IMR-90 (cell line): ENCODE measurements around the gene TUB.

Experiments used
- CEBPB ChIP-seq: IDR thresholded peaks from 2 replicates; pipeline ENCODE4 v1.6.1; 2012; ENCODE audit warnings: low read depth, low read length, improper control_type of control experiment
- CTCF ChIP-seq: conservative IDR thresholded peaks from 2 replicates; pipeline ENCODE4 v1.5.1; 2012; ENCODE audit warnings: mild to moderate bottlenecking, low read depth, low read length, improper control_type of control experiment
- FOS ChIP-seq: fragments of 150-350 bp; IDR thresholded peaks from 2 replicates; pipeline ENCODE4 v1.6.1; 2016; ENCODE audit warnings: low read depth, low read length
- MAFK ChIP-seq: IDR thresholded peaks from 2 replicates; pipeline ENCODE4 v1.6.1; 2012; ENCODE audit warnings: low read depth, low read length, improper control_type of control experiment
- POLR2A ChIP-seq: IDR thresholded peaks from 2 replicates; pipeline ENCODE4 v1.6.1; 2012; ENCODE audit warnings: mild to moderate bottlenecking, low read depth, low read length
- RAD21 ChIP-seq: IDR thresholded peaks from 2 replicates; pipeline ENCODE4 v1.6.1; 2012; ENCODE audit warnings: low read length, improper control_type of control experiment
- RCOR1 ChIP-seq: IDR thresholded peaks from 2 replicates; pipeline ENCODE4 v1.6.1; 2012; ENCODE audit warnings: mild to moderate bottlenecking, low read length, improper control_type of control experiment; ENCODE audit not compliant: insufficient replicate concordance
- USF2 ChIP-seq: fragments of 150-350 bp; IDR thresholded peaks from 2 replicates; pipeline ENCODE4 v1.6.1; 2017; ENCODE audit warnings: mild to moderate bottlenecking, antibody characterized with exemption, low read length, low read depth

DNA sequence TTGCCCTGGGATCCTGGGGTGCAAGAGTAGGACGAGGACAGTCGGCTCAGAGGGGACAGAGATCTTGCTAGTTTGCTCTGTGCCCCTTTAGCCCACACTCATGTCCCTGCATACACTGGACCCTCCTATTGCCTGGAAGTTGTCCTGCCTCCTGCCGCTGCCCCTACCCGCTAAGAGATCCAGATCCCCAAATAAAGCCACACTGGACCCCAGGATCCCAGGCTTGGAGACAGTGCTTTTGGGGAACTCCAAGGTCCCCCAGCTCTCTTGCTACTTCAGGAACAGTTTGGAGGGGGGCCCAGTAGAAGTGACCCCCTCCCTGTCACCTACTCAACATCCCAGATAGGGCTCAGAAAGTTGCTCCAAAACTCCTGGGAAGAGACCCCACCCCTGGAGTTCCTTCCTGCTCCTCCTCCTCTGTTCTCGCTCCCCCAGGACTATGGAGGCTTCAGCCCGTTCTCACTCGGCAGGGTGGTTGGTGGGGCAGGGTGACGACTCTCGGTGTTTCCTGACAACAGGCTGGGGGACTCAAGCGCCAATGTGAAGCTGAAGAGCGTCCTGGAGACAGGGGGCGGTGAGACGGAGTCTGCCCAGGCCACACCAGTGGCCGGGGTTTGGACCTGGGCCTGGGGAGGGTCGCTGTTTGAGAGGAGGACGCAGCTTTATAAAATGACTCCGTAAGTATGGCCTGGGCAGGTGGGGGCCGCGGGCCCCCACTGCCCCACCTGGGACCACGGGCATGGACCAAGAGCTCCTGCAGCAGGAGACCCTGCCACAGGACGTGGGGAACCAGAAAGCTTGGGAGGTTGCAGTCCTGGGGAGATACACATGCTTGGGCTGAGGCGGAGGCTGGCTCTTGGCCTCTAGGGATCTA, 19.2 kb upstream of the TUB start:
- TF ChIP-seq POLR2A = no peak
- TF ChIP-seq RAD21 = no peak
- no peak for TF ChIP-seq USF2
- TF ChIP-seq CTCF = no peak
- TF ChIP-seq RCOR1 = no peak
- TF ChIP-seq CEBPB = no peak
- no peak for TF ChIP-seq FOS
- TF ChIP-seq MAFK = no peak
